Kidney capillary endothelial cell (primary cell): ENCODE results near the gene TRAF3.

Source experiments
- DNase-seq: peaks from one replicate; pipeline ENCODE4 v3.0.0-alpha.2; 2018; ENCODE audit warnings: low spot score

Gene TRAF3

GRCh38 chr14:102776761-102777710 lies at the start of gene TRAF3:
Gene TRAF3 (plus strand): TSS chr14:102777449. CDS start chr14:102870202, 92,753 bp downstream.
- no peak for DNase-seq

GRCh38 chr14:102728501-102728900 lies 48.7 kb upstream of the TRAF3 start:
- no peak for DNase-seq

GRCh38 chr14:102729268-102729667 lies 48.0 kb upstream of the TRAF3 start:
- no peak for DNase-seq

GRCh38 chr14:102729825-102730224 lies 47.4 kb upstream of the TRAF3 start:
- DNase-seq: no peak

- no peak for DNase-seq
These were observed 46.0 kb upstream of the TRAF3 start for GRCh38 chr14:102731101-102731870.

- no peak for DNase-seq
These were observed 45.1 kb upstream of the TRAF3 start for GRCh38 chr14:102731871-102732800.

GRCh38 chr14:102732924-102733323 lies 44.3 kb upstream of the TRAF3 start:
- DNase-seq: no peak

- DNase-seq: no peak
These were observed 43.9 kb upstream of the TRAF3 start for GRCh38 chr14:102733326-102733725.

- no peak for DNase-seq
These were observed 42.8 kb upstream of the TRAF3 start for GRCh38 chr14:102734436-102734835.

GRCh38 chr14:102736956-102737355 lies 40.3 kb upstream of the TRAF3 start:
- no peak for DNase-seq

GRCh38 chr14:102737402-102738372 lies 39.6 kb upstream of the TRAF3 start:
- no peak for DNase-seq

- no peak for DNase-seq
These were observed 38.7 kb upstream of the TRAF3 start for GRCh38 chr14:102738373-102739189.

GRCh38 chr14:102739190-102739469 lies 38.1 kb upstream of the TRAF3 start:
- no peak for DNase-seq

GRCh38 chr14:102746634-102747438 lies 30.4 kb upstream of the TRAF3 start:
- DNase-seq: no peak

- no peak for DNase-seq
These were observed 28.4 kb upstream of the TRAF3 start for GRCh38 chr14:102748806-102749205.

- no peak for DNase-seq
These were observed 27.6 kb upstream of the TRAF3 start for GRCh38 chr14:102749393-102750305.

GRCh38 chr14:102750376-102750775 lies 26.9 kb upstream of the TRAF3 start:
- no peak for DNase-seq

GRCh38 chr14:102751088-102751487 lies 26.2 kb upstream of the TRAF3 start:
- no peak for DNase-seq
